ENCODE measurements around the gene H2BK1. TPM values are rescaled to one million over a fixed set of nuclear protein-coding genes. Genes with fewer than 3 reads are reported as not detected.

Gene H2BK1
- total and polyA plus RNA-seq, 2 of the 13 experiments (the other 11 are each of a cell fraction or from before 2014, with no cell fraction given) = not detected

DNA sequence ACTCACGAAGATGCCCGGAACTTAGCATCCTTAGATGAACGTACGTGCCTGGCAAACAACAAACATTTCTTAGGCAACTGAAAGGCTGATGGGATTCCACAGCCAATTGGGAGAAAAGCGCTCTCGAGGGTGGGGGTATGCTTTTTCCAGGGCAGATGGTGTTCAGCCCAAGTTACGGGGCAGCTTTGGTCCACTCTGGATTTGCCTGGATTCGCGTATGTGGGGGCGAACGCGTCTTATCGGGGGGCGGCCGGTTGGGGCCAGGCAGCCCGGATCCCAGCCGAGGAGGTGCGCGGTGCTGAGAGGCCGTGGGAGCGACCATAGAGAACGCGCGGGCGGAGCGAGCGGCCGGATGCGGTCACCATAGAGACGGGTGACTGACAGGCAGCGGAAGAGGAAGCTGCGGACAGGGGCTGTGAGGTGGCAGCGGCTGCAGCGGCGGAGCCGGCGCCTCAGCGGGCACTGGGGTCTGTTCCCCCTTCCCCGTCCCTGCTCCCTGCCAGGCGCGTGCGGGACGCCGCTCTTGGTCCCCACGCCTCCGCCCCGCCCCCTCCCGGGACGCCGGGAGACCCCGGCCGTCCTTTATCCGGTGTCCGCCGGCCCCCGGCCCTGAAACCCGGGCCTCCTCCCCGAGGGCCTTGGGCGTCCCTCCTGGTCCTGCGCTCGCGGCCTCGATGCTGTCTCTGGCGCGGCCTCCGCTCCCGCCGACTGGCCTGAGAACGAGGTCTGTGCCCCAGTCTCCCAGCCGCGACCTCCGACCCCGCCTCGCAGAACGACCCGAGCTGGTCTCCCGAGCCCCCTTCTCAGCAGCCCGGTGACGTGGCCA, 22.0 kb upstream of the H2BK1 start, which contains the start of gene CHPF2 (continued):
- TF ChIP-seq, protein P1, sequence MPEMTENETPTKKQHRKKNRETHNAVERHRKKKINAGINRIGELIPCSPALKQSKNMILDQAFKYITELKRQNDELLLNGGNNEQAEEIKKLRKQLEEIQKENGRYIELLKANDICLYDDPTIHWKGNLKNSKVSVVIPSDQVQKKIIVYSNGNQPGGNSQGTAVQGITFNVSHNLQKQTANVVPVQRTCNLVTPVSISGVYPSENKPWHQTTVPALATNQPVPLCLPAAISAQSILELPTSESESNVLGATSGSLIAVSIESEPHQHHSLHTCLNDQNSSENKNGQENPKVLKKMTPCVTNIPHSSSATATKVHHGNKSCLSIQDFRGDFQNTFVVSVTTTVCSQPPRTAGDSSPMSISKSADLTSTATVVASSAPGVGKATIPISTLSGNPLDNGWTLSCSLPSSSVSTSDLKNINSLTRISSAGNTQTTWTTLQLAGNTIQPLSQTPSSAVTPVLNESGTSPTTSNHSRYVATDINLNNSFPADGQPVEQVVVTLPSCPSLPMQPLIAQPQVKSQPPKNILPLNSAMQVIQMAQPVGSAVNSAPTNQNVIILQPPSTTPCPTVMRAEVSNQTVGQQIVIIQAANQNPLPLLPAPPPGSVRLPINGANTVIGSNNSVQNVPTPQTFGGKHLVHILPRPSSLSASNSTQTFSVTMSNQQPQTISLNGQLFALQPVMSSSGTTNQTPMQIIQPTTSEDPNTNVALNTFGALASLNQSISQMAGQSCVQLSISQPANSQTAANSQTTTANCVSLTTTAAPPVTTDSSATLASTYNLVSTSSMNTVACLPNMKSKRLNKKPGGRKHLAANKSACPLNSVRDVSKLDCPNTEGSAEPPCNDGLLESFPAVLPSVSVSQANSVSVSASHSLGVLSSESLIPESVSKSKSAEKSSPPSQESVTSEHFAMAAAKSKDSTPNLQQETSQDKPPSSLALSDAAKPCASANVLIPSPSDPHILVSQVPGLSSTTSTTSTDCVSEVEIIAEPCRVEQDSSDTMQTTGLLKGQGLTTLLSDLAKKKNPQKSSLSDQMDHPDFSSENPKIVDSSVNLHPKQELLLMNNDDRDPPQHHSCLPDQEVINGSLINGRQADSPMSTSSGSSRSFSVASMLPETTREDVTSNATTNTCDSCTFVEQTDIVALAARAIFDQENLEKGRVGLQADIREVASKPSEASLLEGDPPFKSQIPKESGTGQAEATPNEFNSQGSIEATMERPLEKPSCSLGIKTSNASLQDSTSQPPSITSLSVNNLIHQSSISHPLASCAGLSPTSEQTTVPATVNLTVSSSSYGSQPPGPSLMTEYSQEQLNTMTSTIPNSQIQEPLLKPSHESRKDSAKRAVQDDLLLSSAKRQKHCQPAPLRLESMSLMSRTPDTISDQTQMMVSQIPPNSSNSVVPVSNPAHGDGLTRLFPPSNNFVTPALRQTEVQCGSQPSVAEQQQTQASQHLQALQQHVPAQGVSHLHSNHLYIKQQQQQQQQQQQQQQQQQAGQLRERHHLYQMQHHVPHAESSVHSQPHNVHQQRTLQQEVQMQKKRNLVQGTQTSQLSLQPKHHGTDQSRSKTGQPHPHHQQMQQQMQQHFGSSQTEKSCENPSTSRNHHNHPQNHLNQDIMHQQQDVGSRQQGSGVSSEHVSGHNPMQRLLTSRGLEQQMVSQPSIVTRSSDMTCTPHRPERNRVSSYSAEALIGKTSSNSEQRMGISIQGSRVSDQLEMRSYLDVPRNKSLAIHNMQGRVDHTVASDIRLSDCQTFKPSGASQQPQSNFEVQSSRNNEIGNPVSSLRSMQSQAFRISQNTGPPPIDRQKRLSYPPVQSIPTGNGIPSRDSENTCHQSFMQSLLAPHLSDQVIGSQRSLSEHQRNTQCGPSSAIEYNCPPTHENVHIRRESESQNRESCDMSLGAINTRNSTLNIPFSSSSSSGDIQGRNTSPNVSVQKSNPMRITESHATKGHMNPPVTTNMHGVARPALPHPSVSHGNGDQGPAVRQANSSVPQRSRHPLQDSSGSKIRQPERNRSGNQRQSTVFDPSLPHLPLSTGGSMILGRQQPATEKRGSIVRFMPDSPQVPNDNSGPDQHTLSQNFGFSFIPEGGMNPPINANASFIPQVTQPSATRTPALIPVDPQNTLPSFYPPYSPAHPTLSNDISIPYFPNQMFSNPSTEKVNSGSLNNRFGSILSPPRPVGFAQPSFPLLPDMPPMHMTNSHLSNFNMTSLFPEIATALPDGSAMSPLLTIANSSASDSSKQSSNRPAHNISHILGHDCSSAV (CRISPR knock-in tag; IDR thresholded peaks at IDR 0.05; ENCODE audit: borderline replicate concordance) = no peak
- no peak for TF ChIP-seq ZNF224 (CRISPR knock-in tag; IDR thresholded peaks at IDR 0.05)
- TF ChIP-seq NFIC (IDR thresholded peaks at IDR 0.05; ENCODE audit: low read length) = no peak
- TF ChIP-seq NCOR1 (IDR thresholded peaks at IDR 0.05; ENCODE audit: borderline replicate concordance, low read length) = no peak
- TF ChIP-seq ZBTB20 (CRISPR knock-in tag; IDR thresholded peaks at IDR 0.05; ENCODE audit: borderline replicate concordance, low read depth) = no peak
- TF ChIP-seq, protein P2, sequence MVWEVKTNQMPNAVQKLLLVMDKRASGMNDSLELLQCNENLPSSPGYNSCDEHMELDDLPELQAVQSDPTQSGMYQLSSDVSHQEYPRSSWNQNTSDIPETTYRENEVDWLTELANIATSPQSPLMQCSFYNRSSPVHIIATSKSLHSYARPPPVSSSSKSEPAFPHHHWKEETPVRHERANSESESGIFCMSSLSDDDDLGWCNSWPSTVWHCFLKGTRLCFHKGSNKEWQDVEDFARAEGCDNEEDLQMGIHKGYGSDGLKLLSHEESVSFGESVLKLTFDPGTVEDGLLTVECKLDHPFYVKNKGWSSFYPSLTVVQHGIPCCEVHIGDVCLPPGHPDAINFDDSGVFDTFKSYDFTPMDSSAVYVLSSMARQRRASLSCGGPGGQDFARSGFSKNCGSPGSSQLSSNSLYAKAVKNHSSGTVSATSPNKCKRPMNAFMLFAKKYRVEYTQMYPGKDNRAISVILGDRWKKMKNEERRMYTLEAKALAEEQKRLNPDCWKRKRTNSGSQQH (CRISPR knock-in tag; IDR thresholded peaks at IDR 0.05; ENCODE audit: low read depth) = no peak
- TF ChIP-seq SOX6 (IDR thresholded peaks at IDR 0.05) = no peak
- TF ChIP-seq SOX6 (CRISPR knock-in tag; IDR thresholded peaks at IDR 0.05) = peak; percentile 39
- TF ChIP-seq, protein P3, sequence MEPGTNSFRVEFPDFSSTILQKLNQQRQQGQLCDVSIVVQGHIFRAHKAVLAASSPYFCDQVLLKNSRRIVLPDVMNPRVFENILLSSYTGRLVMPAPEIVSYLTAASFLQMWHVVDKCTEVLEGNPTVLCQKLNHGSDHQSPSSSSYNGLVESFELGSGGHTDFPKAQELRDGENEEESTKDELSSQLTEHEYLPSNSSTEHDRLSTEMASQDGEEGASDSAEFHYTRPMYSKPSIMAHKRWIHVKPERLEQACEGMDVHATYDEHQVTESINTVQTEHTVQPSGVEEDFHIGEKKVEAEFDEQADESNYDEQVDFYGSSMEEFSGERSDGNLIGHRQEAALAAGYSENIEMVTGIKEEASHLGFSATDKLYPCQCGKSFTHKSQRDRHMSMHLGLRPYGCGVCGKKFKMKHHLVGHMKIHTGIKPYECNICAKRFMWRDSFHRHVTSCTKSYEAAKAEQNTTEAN (CRISPR knock-in tag; conservative IDR thresholded peaks at IDR 0.05) = no peak
- no peak for TF ChIP-seq ZNF256 (CRISPR knock-in tag; conservative IDR thresholded peaks at IDR 0.05)
- peak; percentile 76 for TF ChIP-seq HOXA3 (CRISPR knock-in tag; IDR thresholded peaks at IDR 0.05)
- TF ChIP-seq PAWR (CRISPR knock-in tag; IDR thresholded peaks at IDR 0.05; ENCODE audit: borderline replicate concordance) = no peak
- no peak; the same call in 1 of the 2 replicates for TF ChIP-seq SAFB2 (CRISPR knock-in tag; IDR thresholded peaks at IDR 0.05; ENCODE audit: borderline replicate concordance, low read depth)
- TF ChIP-seq HNRNPLL (IDR thresholded peaks at IDR 0.05; ENCODE audit: low read depth, low read length, poor library complexity, severe bottlenecking) = peak; percentile 64
- TF ChIP-seq SNAPC2 (CRISPR knock-in tag; IDR thresholded peaks at IDR 0.05) = no peak
- no peak for TF ChIP-seq HOXA7 (CRISPR knock-in tag; IDR thresholded peaks at IDR 0.05)
- TF ChIP-seq, protein P4, sequence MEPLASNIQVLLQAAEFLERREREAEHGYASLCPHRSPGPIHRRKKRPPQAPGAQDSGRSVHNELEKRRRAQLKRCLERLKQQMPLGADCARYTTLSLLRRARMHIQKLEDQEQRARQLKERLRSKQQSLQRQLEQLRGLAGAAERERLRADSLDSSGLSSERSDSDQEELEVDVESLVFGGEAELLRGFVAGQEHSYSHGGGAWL (CRISPR knock-in tag; IDR thresholded peaks at IDR 0.05) = peak; percentile 22; the same call in 1 of the 2 replicates
- TF ChIP-seq PHB2 (IDR thresholded peaks at IDR 0.05; ENCODE audit: partially characterized antibody) = no peak
- 0 out of 2 replicates have a peak, but pooled peaks have one; percentile 4 for TF ChIP-seq NFYC (CRISPR knock-in tag; IDR thresholded peaks at IDR 0.05)
